Astrocyte (in vitro differentiated cells and primary cell): ENCODE data around the gene TRPM4. TPM values are rescaled to one million over a fixed set of nuclear protein-coding genes. Genes with fewer than 3 reads are reported as not detected.

ENCODE experiments used
- DNase-seq: peaks from one replicate; pipeline ENCODE4 v3.0.0-alpha.2; 2010; ENCODE audit warnings: low read depth
- FAIRE-seq: peaks from 2 replicates; lab custom pipeline; 2011; peaks lifted over from hg19 to GRCh38; lab: Jason Lieb, UNC
- H2AFZ ChIP-seq: 2 replicates; pipeline ENCODE4 v1.6.0; 2012; ENCODE audit warnings: low read depth, low read length, inconsistent platforms
- H3K27ac ChIP-seq: 2 replicates; pipeline ENCODE4 v1.5.1; 2011; ENCODE audit warnings: low read depth, low read length, inconsistent platforms
- H3K27me3 ChIP-seq: 2 replicates; pipeline ENCODE4 v1.6.0; 2011; ENCODE audit warnings: low read length, inconsistent platforms; ENCODE audit not compliant: insufficient read depth
- H3K36me3 ChIP-seq: 2 replicates; pipeline ENCODE4 v1.5.1; 2011; ENCODE audit warnings: low read length, inconsistent platforms; ENCODE audit not compliant: insufficient read depth
- H3K4me1 ChIP-seq: 2 replicates; pipeline ENCODE4 v1.5.1; 2011; ENCODE audit warnings: low read length, inconsistent platforms; ENCODE audit not compliant: insufficient read depth
- H3K4me2 ChIP-seq: 2 replicates; pipeline ENCODE4 v1.6.0; 2012; ENCODE audit warnings: low read length, inconsistent platforms
- H3K4me3 ChIP-seq: 2 replicates; pipeline ENCODE4 v1.5.1; 2011; ENCODE audit warnings: low read depth, mild to moderate bottlenecking, low read length, inconsistent platforms; ENCODE audit not compliant: insufficient read depth
- H3K79me2 ChIP-seq: 2 replicates; pipeline ENCODE4 v1.6.0; 2012; ENCODE audit warnings: mild to moderate bottlenecking, low read length, inconsistent platforms; ENCODE audit not compliant: insufficient read depth
- H3K9ac ChIP-seq: 2 replicates; pipeline ENCODE4 v1.6.0; 2012; ENCODE audit warnings: mild to moderate bottlenecking, low read length, inconsistent platforms
- H3K9me3 ChIP-seq: 2 replicates; pipeline ENCODE4 v1.5.1; 2012; ENCODE audit warnings: low read depth, mild to moderate bottlenecking, low read length, inconsistent platforms; ENCODE audit not compliant: insufficient read depth
- H4K20me1 ChIP-seq: 2 replicates; pipeline ENCODE4 v1.6.0; 2012; ENCODE audit warnings: low read length, inconsistent platforms; ENCODE audit not compliant: insufficient read depth
- H3K27ac Mint-ChIP-seq: one replicate; pipeline ENCODE4 v1.8.0; 2021; ENCODE audit warnings: mild to moderate bottlenecking, mixed read lengths; ENCODE audit not compliant: unreplicated experiment
- H3K27me3 Mint-ChIP-seq: one replicate; pipeline ENCODE4 v1.8.0; 2021; ENCODE audit warnings: low read depth, mixed read lengths; ENCODE audit not compliant: unreplicated experiment
- H3K36me3 Mint-ChIP-seq: one replicate; pipeline ENCODE4 v1.8.0; 2021; ENCODE audit warnings: low read depth, mixed read lengths; ENCODE audit not compliant: unreplicated experiment
- H3K4me1 Mint-ChIP-seq: one replicate; pipeline ENCODE4 v1.8.0; 2021; ENCODE audit warnings: low read depth, mixed read lengths; ENCODE audit not compliant: unreplicated experiment
- H3K4me3 Mint-ChIP-seq: one replicate; pipeline ENCODE4 v1.8.0; 2021; ENCODE audit warnings: mild to moderate bottlenecking, moderate library complexity, mixed read lengths; ENCODE audit not compliant: unreplicated experiment
- H3K9me3 Mint-ChIP-seq: one replicate; pipeline ENCODE4 v1.8.0; 2021; ENCODE audit warnings: mild to moderate bottlenecking, mixed read lengths; ENCODE audit not compliant: unreplicated experiment
- EZH2 ChIP-seq: IDR thresholded peaks from 2 replicates; pipeline ENCODE4 v1.6.1; 2012; ENCODE audit warnings: mild to moderate bottlenecking, low read length, inconsistent platforms; ENCODE audit not compliant: insufficient read depth
- total RNA-seq: library from RNA; stranded (reverse); gene quantifications from 2 replicates; pipeline ENCODE4 v1.2.1, GENCODE V29; 2021
- TF ChIP-seq, protein P1 (sequence below): IDR thresholded peaks from 2 replicates; pipeline ENCODE4 v1.5.1; 2011; ENCODE audit warnings: low read depth, mild to moderate bottlenecking, inconsistent platforms, low read length, moderate library complexity; ENCODE audit not compliant: insufficient read depth

TRPM4 gene
- total RNA-seq, 1 donor from 2014 or later, result 26.3 TPM

DNA sequence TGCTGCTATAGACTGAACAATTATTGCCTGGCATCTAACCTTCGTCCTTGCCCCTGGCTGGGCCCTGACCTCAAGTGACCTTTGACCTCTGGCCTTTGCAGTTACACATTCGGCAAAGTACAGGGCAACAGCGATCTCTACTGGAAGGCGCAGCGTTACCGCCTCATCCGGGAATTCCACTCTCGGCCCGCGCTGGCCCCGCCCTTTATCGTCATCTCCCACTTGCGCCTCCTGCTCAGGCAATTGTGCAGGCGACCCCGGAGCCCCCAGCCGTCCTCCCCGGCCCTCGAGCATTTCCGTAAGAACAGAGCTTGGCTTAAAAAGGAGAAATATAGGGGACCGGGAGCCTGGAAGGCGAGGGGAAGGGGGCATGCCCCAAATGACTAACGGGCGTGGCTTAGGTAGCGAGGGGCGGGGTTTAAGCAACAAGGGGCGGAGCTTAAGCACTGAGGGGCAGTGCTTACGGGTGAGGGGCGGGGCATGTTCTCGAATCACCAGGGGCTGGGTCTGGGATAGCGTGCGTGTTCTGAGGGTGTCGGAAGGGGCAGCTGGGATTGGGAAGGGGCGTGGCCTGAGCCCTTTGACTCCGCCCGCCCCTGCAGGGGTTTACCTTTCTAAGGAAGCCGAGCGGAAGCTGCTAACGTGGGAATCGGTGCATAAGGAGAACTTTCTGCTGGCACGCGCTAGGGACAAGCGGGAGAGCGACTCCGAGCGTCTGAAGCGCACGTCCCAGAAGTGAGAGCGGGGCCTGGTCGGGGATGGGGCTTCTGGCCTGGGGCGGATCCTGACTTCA lies 52.7 kb downstream of the TRPM4 start:
- H2AFZ ChIP-seq, result peak overlapping the region; percentile 47

DNA sequence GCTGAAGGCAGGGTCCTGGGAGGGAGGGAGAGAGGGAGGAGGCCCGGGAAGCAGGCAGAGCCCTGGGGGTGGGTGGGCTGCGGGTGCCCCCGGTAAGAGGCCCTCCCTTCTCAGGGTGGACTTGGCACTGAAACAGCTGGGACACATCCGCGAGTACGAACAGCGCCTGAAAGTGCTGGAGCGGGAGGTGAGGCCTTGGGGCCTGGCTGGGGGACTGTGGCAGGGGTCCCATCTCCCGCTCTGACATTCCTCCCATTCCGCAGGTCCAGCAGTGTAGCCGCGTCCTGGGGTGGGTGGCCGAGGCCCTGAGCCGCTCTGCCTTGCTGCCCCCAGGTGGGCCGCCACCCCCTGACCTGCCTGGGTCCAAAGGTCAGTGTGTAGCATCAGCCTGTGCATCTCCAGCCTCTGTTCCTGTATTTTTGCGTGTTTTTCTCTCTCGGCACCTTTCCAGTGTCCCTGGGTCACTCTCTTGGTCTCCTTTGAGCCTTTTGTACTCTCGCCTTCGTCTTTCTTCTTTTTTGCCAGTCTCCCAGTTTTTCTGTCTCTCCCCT lies 53.4 kb downstream of the TRPM4 start:
- peaks cover 1% of the 10 kb centered on the region for H3K27me3 Mint-ChIP-seq
- Histone ChIP-seq H3K36me3 (no peaks in the 10 kb centered on the region), H4K20me1 (no peaks in the 10 kb centered on the region), H3K79me2 (no peaks in the 10 kb centered on the region), H3K4me3 (no peak overlapping the region), H3K4me2 (no peak overlapping the region), H2AFZ (no peak overlapping the region), H3K9ac (no peak overlapping the region), H3K27me3 (no peaks in the 10 kb centered on the region), H3K4me1 (no peaks in the 10 kb centered on the region), H3K27ac (no peak overlapping the region), H3K9me3 (no peaks in the 10 kb centered on the region)
- TF ChIP-seq, protein P1, sequence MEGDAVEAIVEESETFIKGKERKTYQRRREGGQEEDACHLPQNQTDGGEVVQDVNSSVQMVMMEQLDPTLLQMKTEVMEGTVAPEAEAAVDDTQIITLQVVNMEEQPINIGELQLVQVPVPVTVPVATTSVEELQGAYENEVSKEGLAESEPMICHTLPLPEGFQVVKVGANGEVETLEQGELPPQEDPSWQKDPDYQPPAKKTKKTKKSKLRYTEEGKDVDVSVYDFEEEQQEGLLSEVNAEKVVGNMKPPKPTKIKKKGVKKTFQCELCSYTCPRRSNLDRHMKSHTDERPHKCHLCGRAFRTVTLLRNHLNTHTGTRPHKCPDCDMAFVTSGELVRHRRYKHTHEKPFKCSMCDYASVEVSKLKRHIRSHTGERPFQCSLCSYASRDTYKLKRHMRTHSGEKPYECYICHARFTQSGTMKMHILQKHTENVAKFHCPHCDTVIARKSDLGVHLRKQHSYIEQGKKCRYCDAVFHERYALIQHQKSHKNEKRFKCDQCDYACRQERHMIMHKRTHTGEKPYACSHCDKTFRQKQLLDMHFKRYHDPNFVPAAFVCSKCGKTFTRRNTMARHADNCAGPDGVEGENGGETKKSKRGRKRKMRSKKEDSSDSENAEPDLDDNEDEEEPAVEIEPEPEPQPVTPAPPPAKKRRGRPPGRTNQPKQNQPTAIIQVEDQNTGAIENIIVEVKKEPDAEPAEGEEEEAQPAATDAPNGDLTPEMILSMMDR, result no peak
- no peak for TF ChIP-seq EZH2
- H3K9me3 Mint-ChIP-seq, result peaks cover 2% of the 10 kb centered on the region
- no peak overlapping the region for H3K27ac Mint-ChIP-seq
- DNase-seq, result no peak
- no peaks in the 10 kb centered on the region for H3K4me1 Mint-ChIP-seq
- no peak for FAIRE-seq
- H3K36me3 Mint-ChIP-seq, result peaks cover 35% of the 10 kb centered on the region
- peak overlapping the region; percentile 50 for H3K4me3 Mint-ChIP-seq

More for the DNA sequence above, 52.7 kb downstream of the TRPM4 start:
- Histone ChIP-seq H3K27me3 (no peaks in the 10 kb centered on the region), H3K27ac (no peak overlapping the region), H3K9me3 (no peaks in the 10 kb centered on the region), H3K4me2 (no peak overlapping the region), H3K36me3 (no peaks in the 10 kb centered on the region), H3K4me1 (no peaks in the 10 kb centered on the region), H3K9ac (no peak overlapping the region), H4K20me1 (no peaks in the 10 kb centered on the region), H3K79me2 (no peaks in the 10 kb centered on the region), H3K4me3 (no peak overlapping the region)
- Mint-ChIP-seq H3K4me3 (no peak overlapping the region), H3K27me3 (peaks cover 1% of the 10 kb centered on the region), H3K9me3 (peaks cover 2% of the 10 kb centered on the region), H3K27ac (no peak overlapping the region), H3K36me3 (peaks cover 35% of the 10 kb centered on the region), H3K4me1 (no peaks in the 10 kb centered on the region)
- FAIRE-seq (no peak), DNase-seq (no peak)
- TF ChIP-seq, protein P1, result no peak
- no peak for TF ChIP-seq EZH2
